Activated gamma-delta T cell treated with Interleukin-2 at 50 U/mL for 16 hours (primary cell): Measurements from ENCODE around the gene SWAP70.
"Not testable (repeated sequence)": the region's sequence is repeated elsewhere in the genome, so short reads cannot be mapped to it uniquely, and the experiment has no call there.

Experiments used
- DNase-seq: peaks from one replicate; pipeline ENCODE4 v3.0.0-alpha.2; 2020

Gene SWAP70

GRCh38 chr11:9693801-9694553 is 30.1 kb downstream of the SWAP70 start:
- DNase-seq = no peak

GRCh38 chr11:9695228-9695627 is 31.4 kb downstream of the SWAP70 start:
- DNase-seq = not testable (repeated sequence)

GRCh38 chr11:9697766-9698165 is 33.9 kb downstream of the SWAP70 start:
- DNase-seq = no peak

GRCh38 chr11:9700105-9700801 is 36.4 kb downstream of the SWAP70 start:
- DNase-seq = no peak

- DNase-seq = no peak
These were observed 37.9 kb downstream of the SWAP70 start for GRCh38 chr11:9701799-9702198.

GRCh38 chr11:9703280-9703679 is 39.4 kb downstream of the SWAP70 start:
- DNase-seq = no peak

- no peak for DNase-seq
These were observed 40.2 kb downstream of the SWAP70 start for GRCh38 chr11:9704037-9704436.

GRCh38 chr11:9704620-9705019 is 40.7 kb downstream of the SWAP70 start:
- no peak for DNase-seq

- not testable (repeated sequence) for DNase-seq
These were observed 41.5 kb downstream of the SWAP70 start for GRCh38 chr11:9705361-9705760.

- DNase-seq = no peak
These were observed 44.7 kb downstream of the SWAP70 start for GRCh38 chr11:9708544-9708943.

- no peak for DNase-seq
These were observed 46.3 kb downstream of the SWAP70 start for GRCh38 chr11:9710223-9710622.

- no peak for DNase-seq
These were observed 47.0 kb downstream of the SWAP70 start for GRCh38 chr11:9710852-9711251.

- DNase-seq = no peak
These were observed 47.8 kb downstream of the SWAP70 start for GRCh38 chr11:9711454-9712307.

GRCh38 chr11:9714272-9714940 is 50.5 kb downstream of the SWAP70 start:
- DNase-seq = no peak

- DNase-seq = no peak
These were observed 52.6 kb downstream of the SWAP70 start for GRCh38 chr11:9716275-9717039.

GRCh38 chr11:9717040-9717357 is 53.1 kb downstream of the SWAP70 start:
- no peak for DNase-seq

- no peak for DNase-seq
These were observed 53.8 kb downstream of the SWAP70 start for GRCh38 chr11:9717719-9718118.

GRCh38 chr11:9718147-9718546 is 54.3 kb downstream of the SWAP70 start:
- no peak for DNase-seq

- no peak for DNase-seq
These were observed 55.9 kb downstream of the SWAP70 start for GRCh38 chr11:9719566-9720289.

- no peak for DNase-seq
These were observed 56.4 kb downstream of the SWAP70 start for GRCh38 chr11:9720290-9720630.

- no peak for DNase-seq
These were observed 58.1 kb downstream of the SWAP70 start for GRCh38 chr11:9722023-9722422.

- no peak for DNase-seq
These were observed 59.0 kb downstream of the SWAP70 start for GRCh38 chr11:9722893-9723292.
